ENCODE results near the gene TSC22D4.

The TSC22D4 gene

GRCh38 chr7:100469227-100470044, 9.6 kb downstream of the TSC22D4 start (continued):
- TF ChIP-seq ZNF704 (tag by site-specific recombination; IDR thresholded peaks at IDR 0.05): no peak
- TF ChIP-seq ZNF362 (tag by site-specific recombination; IDR thresholded peaks at IDR 0.05): no peak
- TF ChIP-seq IKZF3 (tag by site-specific recombination; IDR thresholded peaks at IDR 0.05): peak; percentile 29; the same call in 1 of the 2 replicates
- TF ChIP-seq ZNF639 (tag by site-specific recombination; IDR thresholded peaks at IDR 0.05): no peak
- TF ChIP-seq ZNF423 (tag by site-specific recombination; IDR thresholded peaks at IDR 0.05): peak; percentile 38; the same call in 1 of the 2 replicates
- TF ChIP-seq KLF1 (tag by site-specific recombination; IDR thresholded peaks at IDR 0.05): no peak; the same call in 1 of the 2 replicates
- no peak for TF ChIP-seq INSM2 (tag by site-specific recombination; IDR thresholded peaks at IDR 0.05)
- TF ChIP-seq ZBTB17 (tag by site-specific recombination; IDR thresholded peaks at IDR 0.05): peak; percentile 39; the same call in 1 of the 2 replicates
- TF ChIP-seq KLF9 (tag by site-specific recombination; IDR thresholded peaks at IDR 0.05; ENCODE audit: low read depth): no peak
- no peak for TF ChIP-seq HOXC10 (CRISPR knock-in tag; IDR thresholded peaks at IDR 0.05)
- TF ChIP-seq ZNF830 (tag by site-specific recombination; IDR thresholded peaks at IDR 0.05; ENCODE audit: low read depth): no peak
- TF ChIP-seq ZNF610 (tag by site-specific recombination; IDR thresholded peaks at IDR 0.05; ENCODE audit: borderline replicate concordance): no peak
- no peak for TF ChIP-seq ZNF785 (tag by site-specific recombination; IDR thresholded peaks at IDR 0.05)
- no peak for TF ChIP-seq ZFHX2 (tag by site-specific recombination; conservative IDR thresholded peaks at IDR 0.05)
- no peak for TF ChIP-seq SALL2 (tag by site-specific recombination; IDR thresholded peaks at IDR 0.05; ENCODE audit: borderline replicate concordance)
- peak; percentile 94 for TF ChIP-seq KLF17 (tag by site-specific recombination; IDR thresholded peaks at IDR 0.05)
- peak; percentile 80 for TF ChIP-seq ZNF449 (tag by site-specific recombination; IDR thresholded peaks at IDR 0.05)
- TF ChIP-seq ZNF223 (tag by site-specific recombination; IDR thresholded peaks at IDR 0.05): no peak
- TF ChIP-seq PRDM4 (tag by site-specific recombination; IDR thresholded peaks at IDR 0.05): no peak
- 0 out of 2 replicates have a peak, but pooled peaks have one; percentile 20 for TF ChIP-seq ZNF24 (tag by site-specific recombination; IDR thresholded peaks at IDR 0.05)
- TF ChIP-seq ZNF394 (tag by site-specific recombination; IDR thresholded peaks at IDR 0.05; ENCODE audit: borderline replicate concordance): no peak
- no peak for TF ChIP-seq PRDM1 (tag by site-specific recombination; IDR thresholded peaks at IDR 0.05)
- TF ChIP-seq ZNF155 (tag by site-specific recombination; IDR thresholded peaks at IDR 0.05): no peak
- peak; percentile 51; the same call in 1 of the 2 replicates for TF ChIP-seq ZBTB10 (tag by site-specific recombination; IDR thresholded peaks at IDR 0.05)
- TF ChIP-seq ZSCAN16 (tag by site-specific recombination; IDR thresholded peaks at IDR 0.05): no peak
- no peak for TF ChIP-seq ZNF521 (tag by site-specific recombination; IDR thresholded peaks at IDR 0.05)
